Prostate gland (tissue), 2 donors: ENCODE data around the gene FBXL16.

Experiments
- POLR2A ChIP-seq: fragments of 450-650 bp; IDR thresholded peaks from one replicate; pipeline ENCODE4 v1.6.1; 2016; ENCODE audit warnings: antibody characterized with exemption, mild to moderate bottlenecking
- TF ChIP-seq, protein P1 (sequence below), 4 experiments: fragments of 200-600 bp in 2 of 4; fragments of 450-650 bp in 2 of 4; sonication (generic) in 2 of 4; IDR thresholded peaks; 1 replicate in 3 of 4; 2 replicates in 1 of 4; pipeline ENCODE4 v1.5.1; 2016 to 2019; ENCODE audit warnings: antibody characterized with exemption in 4 of 4, mild to moderate bottlenecking in 2 of 4, moderate library complexity in 2 of 4

DNA sequence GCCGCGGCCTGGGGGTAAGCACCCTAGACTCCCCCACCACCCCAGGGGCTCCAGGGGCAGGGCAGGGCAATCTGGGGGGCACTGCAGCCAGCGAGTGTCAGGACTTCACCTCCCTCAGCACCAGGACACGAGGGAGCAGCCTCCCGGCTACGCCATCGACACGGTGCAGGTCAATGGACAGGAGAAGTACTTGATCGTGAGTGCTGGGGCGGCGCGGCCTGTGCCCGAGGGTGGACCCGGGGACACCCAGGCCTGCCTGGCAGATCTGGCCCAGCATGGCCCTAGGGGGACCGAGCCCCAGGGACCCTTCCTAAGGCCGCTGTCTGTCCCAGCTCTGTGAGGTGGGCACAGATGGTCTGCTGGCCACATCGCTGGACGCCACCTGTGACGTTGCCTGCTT, 33.2 kb downstream of the FBXL16 start:
- TF ChIP-seq, protein P1, sequence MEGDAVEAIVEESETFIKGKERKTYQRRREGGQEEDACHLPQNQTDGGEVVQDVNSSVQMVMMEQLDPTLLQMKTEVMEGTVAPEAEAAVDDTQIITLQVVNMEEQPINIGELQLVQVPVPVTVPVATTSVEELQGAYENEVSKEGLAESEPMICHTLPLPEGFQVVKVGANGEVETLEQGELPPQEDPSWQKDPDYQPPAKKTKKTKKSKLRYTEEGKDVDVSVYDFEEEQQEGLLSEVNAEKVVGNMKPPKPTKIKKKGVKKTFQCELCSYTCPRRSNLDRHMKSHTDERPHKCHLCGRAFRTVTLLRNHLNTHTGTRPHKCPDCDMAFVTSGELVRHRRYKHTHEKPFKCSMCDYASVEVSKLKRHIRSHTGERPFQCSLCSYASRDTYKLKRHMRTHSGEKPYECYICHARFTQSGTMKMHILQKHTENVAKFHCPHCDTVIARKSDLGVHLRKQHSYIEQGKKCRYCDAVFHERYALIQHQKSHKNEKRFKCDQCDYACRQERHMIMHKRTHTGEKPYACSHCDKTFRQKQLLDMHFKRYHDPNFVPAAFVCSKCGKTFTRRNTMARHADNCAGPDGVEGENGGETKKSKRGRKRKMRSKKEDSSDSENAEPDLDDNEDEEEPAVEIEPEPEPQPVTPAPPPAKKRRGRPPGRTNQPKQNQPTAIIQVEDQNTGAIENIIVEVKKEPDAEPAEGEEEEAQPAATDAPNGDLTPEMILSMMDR (IDR thresholded peaks at IDR 0.05): no peak
- TF ChIP-seq POLR2A: no peak
